A549 (cell line): Measurements from ENCODE around the gene TGM3. TPM values are rescaled to one million over a fixed set of nuclear protein-coding genes. Genes with fewer than 3 reads are reported as not detected.

Experiments used
- ATAC-seq, 2 experiments: fragments of 200-7000 bp in 1 of 2; fragments of >200 bp in 1 of 2; cut with Nextera tagmentation in 1 of 2; cut with Tn5 transposase in 1 of 2; 3 replicates each; pipeline versions ENCODE4 v1.8.0 to v1.9.1; 2018 to 2020; ENCODE audit warnings: mild to moderate bottlenecking in 1 of 2, moderate library complexity in 1 of 2
- CTCF ChIA-PET: fragments of 300-600 bp; sonication (Branson Sonifier 250); formaldehyde crosslinking; extraction: SDS; loops from one replicate; lab custom pipeline; 2021; ENCODE audit warnings: antibody characterized with exemption, inconsistent platforms; lab: Yijun Ruan, JAX
- POLR2A ChIA-PET: fragments of 350-600 bp; formaldehyde crosslinking; extraction: SDS; loops from one replicate; lab custom pipeline; 2021; ENCODE audit warnings: antibody characterized with exemption, inconsistent platforms; lab: Yijun Ruan, JAX
- DNase-seq, 2 experiments: peaks; one replicate each; pipeline versions ENCODE4 v3.0.0 to v3.0.0-alpha.2; 2011 to 2016; ENCODE audit warnings: low read depth in 1 of 2, low spot score in 1 of 2
- FAIRE-seq: peaks from 2 replicates; lab custom pipeline; 2011; peaks lifted over from hg19 to GRCh38; lab: Jason Lieb, UNC
- H3K27ac ChIP-seq, 2 experiments: fragments of >200 bp; sonication (Bioruptor Twin); formaldehyde crosslinking; 3 replicates each; pipeline ENCODE4 v1.5.1; 2016 to 2017
- H3K4me1 ChIP-seq: fragments of >200 bp; sonication (Bioruptor Twin); formaldehyde crosslinking; 3 replicates; pipeline ENCODE4 v1.6.1; 2016
- H3K4me2 ChIP-seq: fragments of >200 bp; sonication (Bioruptor Twin); formaldehyde crosslinking; 3 replicates; pipeline ENCODE4 v1.6.1; 2016
- H3K4me3 ChIP-seq: fragments of >200 bp; sonication (Bioruptor Twin); formaldehyde crosslinking; 3 replicates; pipeline ENCODE4 v1.5.1; 2016
- H3K9me3 ChIP-seq: fragments of >200 bp; sonication (Bioruptor Twin); formaldehyde crosslinking; 3 replicates; pipeline ENCODE4 v1.6.1; 2016
- ATOH8 ChIP-seq: fragments of 250-450 bp; sonication (Bioruptor Pico); IDR thresholded peaks from 2 replicates; pipeline ENCODE4 v1.5.0; 2020; ENCODE audit warnings: low read depth, mild to moderate bottlenecking, moderate library complexity
- CBX2 ChIP-seq: fragments of 200-600 bp; sonication (generic); IDR thresholded peaks from 2 replicates; pipeline ENCODE4 v1.6.1; 2016; ENCODE audit warnings: low read depth, mild to moderate bottlenecking, borderline replicate concordance
- CEBPB ChIP-seq, 2 experiments: fragments of >200 bp in 1 of 2; sonication (Bioruptor Twin) in 1 of 2; formaldehyde crosslinking in 1 of 2; IDR thresholded peaks; 2 replicates each; pipeline ENCODE4 v1.6.1; 2012 to 2016
- CHD4 ChIP-seq: fragments of 200-600 bp; sonication (generic); IDR thresholded peaks from 2 replicates; pipeline ENCODE4 v1.6.1; 2016; ENCODE audit warnings: antibody characterized with exemption, mild to moderate bottlenecking, borderline replicate concordance
- CTCF ChIP-seq: fragments of >200 bp; sonication (Bioruptor Twin); formaldehyde crosslinking; IDR thresholded peaks from 3 replicates; pipeline ENCODE4 v1.5.1; 2016
- EHMT2 ChIP-seq: fragments of 200-600 bp; sonication (generic); IDR thresholded peaks from 2 replicates; pipeline ENCODE4 v1.6.1; 2016; ENCODE audit warnings: antibody characterized with exemption, low read depth, mild to moderate bottlenecking, moderate library complexity
- ELK1 ChIP-seq: fragments of 150-350 bp; IDR thresholded peaks from 2 replicates; pipeline ENCODE4 v1.6.1; 2014; ENCODE audit warnings: low read depth, mild to moderate bottlenecking, low read length
- FOSB ChIP-seq: fragments of 250-450 bp; sonication (Bioruptor Pico); IDR thresholded peaks from 2 replicates; pipeline ENCODE4 v1.5.0; 2020; ENCODE audit warnings: mild to moderate bottlenecking, moderate library complexity
- FOXS1 ChIP-seq: fragments of 250-450 bp; sonication (Bioruptor Pico); IDR thresholded peaks from 2 replicates; pipeline ENCODE4 v1.5.0; 2020; ENCODE audit warnings: mild to moderate bottlenecking, moderate library complexity
- HDAC2 ChIP-seq: fragments of 200-600 bp; sonication (generic); IDR thresholded peaks from 2 replicates; pipeline ENCODE4 v1.6.1; 2016
- HES2 ChIP-seq: fragments of >200 bp; sonication (Bioruptor Twin); formaldehyde crosslinking; IDR thresholded peaks from 2 replicates; pipeline ENCODE4 v1.6.1; 2016
- HMGXB4 ChIP-seq: fragments of 250-450 bp; sonication (Bioruptor Pico); IDR thresholded peaks from 2 replicates; pipeline ENCODE4 v1.5.0; 2021; ENCODE audit warnings: mild to moderate bottlenecking, moderate library complexity, borderline replicate concordance
- HOXA7 ChIP-seq: fragments of 250-450 bp; sonication (Bioruptor Pico); IDR thresholded peaks from 2 replicates; pipeline ENCODE4 v1.5.0; 2020; ENCODE audit warnings: mild to moderate bottlenecking, moderate library complexity
- MAFK ChIP-seq: fragments of 450-650 bp; IDR thresholded peaks from 2 replicates; pipeline ENCODE4 v1.6.1; 2014; ENCODE audit not compliant: partially characterized antibody
- MYC ChIP-seq: IDR thresholded peaks from 2 replicates; pipeline ENCODE4 v1.6.1; 2012; ENCODE audit warnings: mild to moderate bottlenecking, inconsistent platforms, low read length, improper control_type of control experiment, borderline replicate concordance
- NFE2L2 ChIP-seq: fragments of 150-350 bp; conservative IDR thresholded peaks from 2 replicates; pipeline ENCODE4 v1.6.1; 2014; ENCODE audit warnings: low read length
- NPAS2 ChIP-seq: fragments of 250-450 bp; sonication (Bioruptor Pico); IDR thresholded peaks from 2 replicates; pipeline ENCODE4 v1.8.0; 2022; ENCODE audit warnings: mild to moderate bottlenecking, moderate library complexity, borderline replicate concordance
- POLR2A ChIP-seq: IDR thresholded peaks from 2 replicates; pipeline ENCODE4 v1.6.1; 2012; ENCODE audit warnings: mild to moderate bottlenecking, low read length
- RAD21 ChIP-seq, 2 experiments: fragments of >200 bp in 1 of 2; sonication (Bioruptor Twin) in 1 of 2; formaldehyde crosslinking in 1 of 2; IDR thresholded peaks in 1 of 2; conservative IDR thresholded peaks in 1 of 2; 2 replicates in 1 of 2; 3 replicates in 1 of 2; pipeline ENCODE4 v1.6.1; 2012 to 2018; ENCODE audit warnings: inconsistent platforms in 1 of 2
- TFCP2L1 ChIP-seq: fragments of 250-450 bp; sonication (Bioruptor Pico); IDR thresholded peaks from 2 replicates; pipeline ENCODE4 v1.5.0; 2021; ENCODE audit warnings: mild to moderate bottlenecking
- TP53 ChIP-seq: fragments of 250-450 bp; sonication (Bioruptor Pico); IDR thresholded peaks from 2 replicates; pipeline ENCODE4 v1.5.0; 2021; ENCODE audit warnings: mild to moderate bottlenecking, moderate library complexity
- USF2 ChIP-seq: fragments of 450-650 bp; IDR thresholded peaks from 2 replicates; pipeline ENCODE4 v1.6.1; 2014; ENCODE audit warnings: antibody characterized with exemption
- ZC3H11A ChIP-seq: fragments of 450-650 bp; IDR thresholded peaks from 2 replicates; pipeline ENCODE4 v1.6.1; 2014; ENCODE audit warnings: antibody characterized with exemption, mild to moderate bottlenecking
- ZFP36 ChIP-seq: fragments of 450-650 bp; IDR thresholded peaks from 2 replicates; pipeline ENCODE4 v1.6.1; 2014; ENCODE audit warnings: borderline replicate concordance; ENCODE audit not compliant: partially characterized antibody
- WGBS: methylation state at CpG from one replicate; pipeline ENCODE4 v1.1.6; 2017; ENCODE audit errors: missing lambda C conversion rate; 5-methylcytosine and 5-hydroxymethylcytosine counted together
- polyA plus RNA-seq, 4 experiments: library from polyadenylated mRNA; depleted of rRNA in 3 of 4; stranded (reverse); fragments of >200 nt; fragmentation: RNase III in 1 of 4; extraction: RNeasy Plus Mini Kit Qiagen cat#74134 plus additional on column Dnase treatment in 1 of 4; gene quantifications; 2 replicates in 3 of 4; 3 replicates in 1 of 4; pipeline ENCODE4 v1.2.3, GENCODE V29; 2011 to 2017

Gene TGM3
- polyA plus RNA-seq, 2 of the 4 experiments (the other 2 are of a cell fraction): 0.03 to 0.14 TPM

GRCh38 chr20:2248837-2249236 is 47.0 kb upstream of the TGM3 start:
- ATAC-seq: no peak
- 67% methylated on average over 5 of the region's 5 CpGs for WGBS
- Histone ChIP-seq H3K4me2 (no peak overlapping the region), H3K27ac (no peak overlapping the region)
- POLR2A ChIA-PET: interaction anchor here (0.6 kb wide), 1 partner anchor 394 kb away, joined by 3 read pairs; no protein-coding TSS in a partner anchor
- TF ChIP-seq HOXA7 (CRISPR knock-in tag): no peak
- TF ChIP-seq ZC3H11A: no peak
- no peak for TF ChIP-seq RAD21 (conservative IDR thresholded peaks at IDR 0.05 in 1 of 2, IDR thresholded peaks at IDR 0.05 in 1 of 2)
- no peak for TF ChIP-seq HES2
- no peak for TF ChIP-seq ELK1
- TF ChIP-seq MAFK: no peak
- no peak for TF ChIP-seq CEBPB (IDR thresholded peaks at IDR 0.05)
- TF ChIP-seq EHMT2: no peak
- no peak for TF ChIP-seq NPAS2 (CRISPR knock-in tag)
- no peak for TF ChIP-seq CBX2
- TF ChIP-seq FOSB (CRISPR knock-in tag): no peak
- no peak for TF ChIP-seq CTCF
- no peak for TF ChIP-seq ATOH8 (CRISPR knock-in tag)
- no peak for TF ChIP-seq HMGXB4
- TF ChIP-seq, all 56 proteins: peak for 0
- FAIRE-seq (no peak), DNase-seq (no peak)
- CTCF ChIA-PET: interaction anchor here (0.5 to 2.3 kb wide), 4 partner anchors 9 to 349 kb away, joined by 3 to 6 read pairs (median 4); no protein-coding TSS in a partner anchor
- no peaks in the 10 kb centered on the region for H3K9me3 ChIP-seq
- no peaks in the 10 kb centered on the region for H3K4me1 ChIP-seq
- no peak overlapping the region for H3K4me3 ChIP-seq

GRCh38 chr20:2249935-2250334 is 45.9 kb upstream of the TGM3 start:
- no peak for DNase-seq
- no peaks in the 10 kb centered on the region for H3K9me3 ChIP-seq
- no peak overlapping the region for H3K27ac ChIP-seq
- no peak overlapping the region for H3K4me2 ChIP-seq
- H3K4me3 ChIP-seq: no peak overlapping the region
- POLR2A ChIA-PET: no interaction called here
- CTCF ChIA-PET: interaction anchor here (0.7 to 2.3 kb wide), 5 partner anchors 43 to 202 kb away, joined by 3 to 6 read pairs (median 3); no protein-coding TSS in a partner anchor
- 49% methylated on average over 3 of the region's 3 CpGs for WGBS
- H3K4me1 ChIP-seq: no peaks in the 10 kb centered on the region
- ATAC-seq: no peak
- TF ChIP-seq NFE2L2: no peak
- no peak for TF ChIP-seq MYC
- TF ChIP-seq RAD21 (conservative IDR thresholded peaks at IDR 0.05 in 1 of 2, IDR thresholded peaks at IDR 0.05 in 1 of 2): no peak
- TF ChIP-seq TP53 (CRISPR knock-in tag): no peak
- TF ChIP-seq CHD4: no peak
- no peak for TF ChIP-seq USF2
- no peak for TF ChIP-seq POLR2A
- no peak for TF ChIP-seq FOXS1
- TF ChIP-seq TFCP2L1 (CRISPR knock-in tag): no peak
- no peak for TF ChIP-seq EHMT2
- no peak for TF ChIP-seq HMGXB4
- no peak for TF ChIP-seq HDAC2
- TF ChIP-seq ZFP36: no peak
- no peak for FAIRE-seq
